Urothelium cell line (cell line): ENCODE data around the gene THBD.
"Not testable (repeated sequence)": the region's sequence is repeated elsewhere in the genome, so short reads cannot be mapped to it uniquely, and the experiment has no call there.

Experiments used
- DNase-seq: peaks from one replicate; pipeline ENCODE4 v3.0.0; 2011; ENCODE audit warnings: low spot score, mixed read lengths
- FAIRE-seq: peaks from 2 replicates; lab custom pipeline; 2011; peaks lifted over from hg19 to GRCh38; lab: Jason Lieb, UNC

Gene THBD

DNA sequence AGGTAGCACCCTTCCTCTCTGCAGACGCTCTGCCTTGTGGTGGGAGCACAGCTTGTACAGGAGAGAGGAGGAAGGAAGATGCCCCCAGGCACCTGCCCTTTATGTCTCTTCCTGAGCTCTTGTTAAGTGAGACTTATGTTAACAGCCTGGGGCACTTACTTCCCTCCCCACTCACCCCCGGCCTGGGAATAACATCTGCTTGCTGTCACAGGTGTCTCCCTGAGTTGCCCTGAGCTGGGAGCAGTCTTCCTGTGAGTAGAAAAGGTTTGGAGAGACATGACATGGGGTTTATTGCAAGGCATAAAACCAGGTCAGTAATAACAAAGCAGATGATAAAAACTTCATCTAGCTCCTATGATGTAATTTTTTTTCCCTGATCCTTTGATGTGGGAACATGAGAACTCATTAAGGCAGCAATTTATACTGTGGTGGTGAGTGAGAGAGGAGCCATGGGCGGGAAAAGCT is 12.4 kb downstream of the THBD start:
- FAIRE-seq = no peak

DNA sequence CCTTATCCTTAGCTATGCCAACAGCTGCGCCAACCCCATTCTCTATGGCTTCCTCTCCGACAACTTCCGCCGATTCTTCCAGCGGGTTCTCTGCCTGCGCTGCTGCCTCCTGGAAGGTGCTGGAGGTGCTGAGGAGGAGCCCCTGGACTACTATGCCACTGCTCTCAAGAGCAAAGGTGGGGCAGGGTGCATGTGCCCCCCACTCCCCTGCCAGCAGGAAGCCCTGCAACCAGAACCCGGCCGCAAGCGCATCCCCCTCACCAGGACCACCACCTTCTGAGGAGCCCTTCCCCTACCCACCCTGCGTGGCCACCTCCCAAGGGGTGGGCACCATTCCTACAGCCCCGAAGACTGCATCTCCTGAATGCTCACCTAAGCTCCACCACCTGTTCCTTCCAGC is 13.1 kb downstream of the THBD start:
- no peak for DNase-seq
- no peak for FAIRE-seq

More for the DNA sequence above, 12.4 kb downstream of the THBD start:
- no peak for DNase-seq

DNA sequence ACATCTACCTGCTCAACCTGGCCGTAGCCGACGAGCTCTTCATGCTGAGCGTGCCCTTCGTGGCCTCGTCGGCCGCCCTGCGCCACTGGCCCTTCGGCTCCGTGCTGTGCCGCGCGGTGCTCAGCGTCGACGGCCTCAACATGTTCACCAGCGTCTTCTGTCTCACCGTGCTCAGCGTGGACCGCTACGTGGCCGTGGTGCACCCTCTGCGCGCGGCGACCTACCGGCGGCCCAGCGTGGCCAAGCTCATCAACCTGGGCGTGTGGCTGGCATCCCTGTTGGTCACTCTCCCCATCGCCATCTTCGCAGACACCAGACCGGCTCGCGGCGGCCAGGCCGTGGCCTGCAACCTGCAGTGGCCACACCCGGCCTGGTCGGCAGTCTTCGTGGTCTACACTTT is 13.7 kb downstream of the THBD start:
- FAIRE-seq (no peak), DNase-seq (no peak)

DNA sequence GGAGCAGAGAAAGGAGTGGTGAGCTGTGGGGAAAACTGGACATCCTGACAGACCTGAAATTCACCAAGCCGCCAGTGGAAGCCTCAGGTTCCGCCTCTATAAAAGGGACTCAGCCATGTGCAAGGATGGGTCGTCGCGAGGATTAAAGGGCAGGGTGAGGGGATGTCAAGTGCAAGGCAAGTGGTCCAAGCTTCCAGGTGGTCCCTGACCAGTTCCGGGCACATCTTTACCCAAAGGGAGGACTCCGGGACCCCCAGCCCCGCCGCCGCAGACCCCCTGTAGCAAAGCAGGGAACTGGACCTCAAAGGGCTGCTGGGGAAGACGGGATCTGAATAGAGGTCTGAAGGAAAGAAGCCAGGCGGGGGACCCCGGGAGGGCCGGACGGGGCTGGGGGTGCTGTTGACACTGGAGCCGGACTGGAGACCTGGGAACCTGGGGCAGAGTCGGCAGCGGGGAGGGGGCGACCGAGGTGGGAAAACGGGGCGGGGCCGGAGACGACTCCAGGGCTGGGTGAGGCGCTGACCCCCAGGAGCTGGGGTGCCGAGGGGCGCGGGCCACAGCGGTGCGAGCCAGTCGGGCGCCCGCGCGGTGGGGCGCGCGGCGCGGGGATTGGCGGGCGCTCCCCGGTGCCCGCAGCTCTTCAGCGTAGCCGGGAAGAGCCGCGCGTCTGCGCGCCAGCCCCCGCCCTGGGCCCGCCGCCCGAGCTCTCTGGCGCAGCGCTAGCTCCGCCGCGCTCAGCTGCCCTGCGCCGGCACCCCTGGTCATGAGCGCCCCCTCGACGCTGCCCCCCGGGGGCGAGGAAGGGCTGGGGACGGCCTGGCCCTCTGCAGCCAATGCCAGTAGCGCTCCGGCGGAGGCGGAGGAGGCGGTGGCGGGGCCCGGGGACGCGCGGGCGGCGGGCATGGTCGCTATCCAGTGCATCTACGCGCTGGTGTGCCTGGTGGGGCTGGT is 14.5 kb downstream of the THBD start, which contains the start of gene SSTR4:
TSS of gene SSTR4 (plus strand) at position 592 of the 951 bp plus-strand sequence. CDS start at position 764, 172 bp downstream.
- DNase-seq (no peak), FAIRE-seq (no peak)

DNA sequence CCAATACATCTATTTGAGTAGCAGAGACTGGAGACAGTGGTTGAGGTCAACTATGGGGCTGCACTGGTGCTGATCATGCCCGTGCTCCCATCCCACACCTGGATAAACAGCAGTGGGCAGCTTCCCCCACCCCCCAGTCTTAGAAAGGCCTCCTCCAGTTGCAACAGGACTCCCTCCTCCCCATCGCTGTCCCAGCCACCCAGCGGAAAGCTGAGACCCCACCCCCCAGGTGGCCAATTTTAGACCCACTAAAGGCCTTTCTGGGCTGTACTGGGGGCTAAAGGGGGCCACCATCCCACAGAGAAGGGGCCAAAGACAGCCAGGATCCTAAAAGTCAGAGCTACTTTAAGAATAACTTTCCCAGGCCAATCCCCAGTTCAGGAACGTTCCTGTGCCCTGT is 15.6 kb downstream of the THBD start:
- FAIRE-seq (no peak), DNase-seq (no peak)

DNA sequence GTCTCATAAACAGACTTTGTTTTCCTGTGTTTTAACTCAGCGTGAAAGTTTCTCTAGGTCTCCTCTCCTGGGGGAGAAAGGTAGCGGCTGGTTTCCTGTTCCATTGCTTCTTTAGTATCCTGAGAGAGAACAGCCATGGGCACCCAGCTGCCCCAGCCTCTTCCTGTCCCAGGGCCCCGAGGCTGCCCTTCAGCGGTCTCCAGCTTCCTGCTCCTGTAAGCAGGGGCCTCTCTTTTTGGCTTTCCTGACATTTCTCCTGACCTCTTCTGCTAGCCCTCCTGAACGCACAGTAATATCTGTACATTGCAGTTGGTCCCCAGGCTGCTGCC is 16.8 kb downstream of the THBD start:
- DNase-seq (no peak), FAIRE-seq (no peak)

DNA sequence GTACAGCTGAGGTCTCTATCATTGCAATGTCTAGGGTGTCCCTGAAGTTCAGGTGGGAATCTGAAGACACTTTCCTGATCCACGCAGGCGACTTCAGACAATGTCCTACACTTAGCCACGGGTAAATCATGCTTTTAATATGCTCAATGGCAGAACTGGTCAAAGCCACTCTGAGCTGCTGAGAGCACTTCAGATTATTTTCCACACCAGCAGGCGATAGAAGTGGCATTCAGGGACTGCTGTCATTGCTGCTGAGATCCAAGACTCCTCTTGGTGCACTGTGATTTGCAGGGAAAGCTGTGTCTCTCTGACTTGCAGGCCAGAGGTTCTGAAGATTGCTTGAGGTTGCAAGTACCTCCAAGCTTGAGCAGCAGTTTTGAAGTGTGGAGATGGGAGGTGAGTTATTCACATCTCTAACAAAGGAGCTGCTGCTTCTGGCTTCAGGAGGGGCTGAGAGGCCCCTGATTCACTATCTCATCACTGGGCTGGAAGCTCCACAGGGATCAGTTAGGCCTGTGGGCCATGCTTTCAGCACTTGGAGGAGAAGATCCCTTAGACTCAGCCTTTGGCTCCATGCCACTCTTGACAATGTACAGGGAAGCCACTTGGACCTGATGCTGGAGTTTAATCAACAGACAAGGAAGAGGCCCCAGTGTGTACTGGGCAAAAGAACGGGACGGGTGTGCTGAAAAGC is 17.3 kb downstream of the THBD start:
- no peak for DNase-seq
- no peak for FAIRE-seq

DNA sequence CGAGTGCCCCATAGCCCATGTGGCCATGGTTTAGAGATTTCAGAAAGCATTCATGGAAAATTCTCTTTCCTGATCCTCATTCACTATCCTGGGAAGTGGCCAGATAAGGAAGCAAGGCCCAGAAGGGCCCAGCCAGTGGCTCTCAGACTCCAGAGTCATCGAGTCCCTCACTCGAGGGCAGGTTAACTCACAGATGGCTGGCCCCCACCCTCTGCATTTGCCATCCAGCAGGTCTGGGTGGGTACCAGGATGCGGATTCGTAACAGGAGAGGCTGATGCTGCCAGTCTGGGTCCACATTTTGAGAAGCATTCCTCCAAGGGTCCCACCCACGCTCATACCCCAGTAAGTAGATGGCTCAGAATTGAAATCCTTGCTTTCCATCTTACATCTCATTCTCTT is 18.1 kb downstream of the THBD start:
- FAIRE-seq (no peak), DNase-seq (no peak)

DNA sequence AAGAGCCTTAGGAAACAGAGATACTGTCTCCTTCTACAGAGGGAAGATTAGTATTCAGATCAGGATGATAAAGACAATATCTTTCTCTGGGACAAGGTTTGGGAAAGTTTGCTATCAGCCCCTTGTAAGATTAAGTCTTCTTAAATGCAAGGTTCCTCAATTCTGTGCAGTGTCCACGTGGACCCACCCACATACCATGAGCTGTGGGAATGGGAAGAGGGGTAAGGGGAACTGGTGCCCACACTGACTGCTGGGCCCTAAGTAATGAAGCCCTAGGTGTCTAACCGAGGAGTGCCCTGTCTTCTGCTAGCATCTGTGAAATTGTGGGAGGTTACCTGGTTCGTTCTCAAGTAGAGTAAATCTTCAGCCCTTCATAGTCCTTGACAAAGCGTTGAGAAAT is 20.1 kb downstream of the THBD start:
- no peak for DNase-seq
- FAIRE-seq = no peak

DNA sequence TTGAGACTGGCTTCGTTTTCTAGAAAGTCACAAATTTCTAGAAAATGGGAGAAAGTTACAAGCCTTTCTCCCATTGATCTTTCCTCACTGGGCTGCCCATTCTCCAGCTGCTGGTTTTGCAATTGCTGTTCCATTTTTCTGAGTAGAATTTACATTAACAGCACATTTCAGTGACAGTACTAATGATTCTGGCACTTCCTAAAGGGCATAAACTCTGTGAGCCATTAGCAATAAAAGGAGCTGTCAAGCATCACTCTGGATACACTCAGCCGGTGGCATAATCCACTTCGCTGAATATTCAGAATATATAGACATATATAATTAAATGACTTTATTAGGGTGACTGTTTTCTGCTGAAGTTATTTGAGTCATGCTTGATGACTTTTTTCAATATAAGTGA is 21.1 kb downstream of the THBD start:
- FAIRE-seq (no peak), DNase-seq (no peak)

DNA sequence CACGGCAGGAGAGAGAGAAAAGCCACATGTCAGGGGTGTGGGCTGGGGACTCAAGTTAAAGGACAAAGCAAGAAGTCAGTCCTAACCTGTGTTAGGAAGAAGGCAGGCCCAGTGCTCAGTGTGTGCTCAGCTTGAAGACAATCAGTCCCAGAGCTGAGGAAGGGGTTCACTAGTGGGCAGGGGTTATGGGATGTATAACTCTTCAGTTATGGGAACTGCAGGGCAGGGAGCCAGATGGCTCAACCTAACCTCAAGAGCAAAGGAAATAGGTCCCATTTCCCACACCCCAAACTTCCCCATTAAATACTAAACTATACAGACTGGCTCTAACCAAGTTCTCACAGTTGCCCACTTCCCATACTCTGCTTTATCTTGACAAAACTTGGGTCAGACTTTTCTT is 21.8 kb downstream of the THBD start:
- FAIRE-seq (no peak), DNase-seq (no peak)

DNA sequence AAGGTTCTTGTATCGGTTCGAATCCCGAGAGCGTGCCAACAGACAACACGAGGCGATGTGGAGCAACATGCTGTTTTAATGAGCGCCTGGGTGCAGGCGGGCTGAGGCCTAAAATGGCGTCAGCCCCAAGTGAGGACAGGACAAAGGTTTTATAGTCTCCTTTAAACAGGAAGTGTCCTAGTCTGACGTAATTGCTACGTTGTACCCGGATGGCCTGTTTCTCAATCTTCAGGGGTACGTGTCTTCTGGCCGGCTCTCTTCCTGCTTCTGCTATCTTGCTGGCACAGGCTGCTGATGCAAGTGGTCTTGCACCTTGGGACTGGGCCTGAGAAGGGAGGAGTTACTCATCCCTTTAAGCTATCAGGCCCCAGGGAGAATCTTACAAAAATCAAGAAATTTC is 24.0 kb downstream of the THBD start:
- DNase-seq = not testable (repeated sequence)

DNA sequence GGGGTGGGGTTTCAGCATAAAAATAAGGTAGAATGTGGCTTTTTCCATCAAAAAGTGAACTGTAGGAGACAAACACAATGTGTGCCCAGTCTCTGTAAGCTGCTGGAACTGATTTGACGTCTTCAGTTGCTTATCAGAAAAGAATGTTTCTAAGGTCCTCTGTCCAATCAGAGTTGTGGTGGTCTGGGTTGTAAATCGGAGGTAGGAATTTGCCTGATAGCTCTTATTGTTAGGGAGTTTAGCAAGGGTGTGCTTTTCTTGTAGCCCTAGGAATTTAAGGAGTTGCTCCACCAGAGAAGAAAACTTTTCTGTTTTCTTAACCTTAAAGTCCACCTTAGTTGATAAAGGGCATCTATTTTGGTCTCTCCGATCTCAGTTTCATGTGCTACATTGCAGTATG is 24.8 kb downstream of the THBD start:
- FAIRE-seq (no peak), DNase-seq (no peak)

More for the DNA sequence above, 24.0 kb downstream of the THBD start:
- FAIRE-seq = not testable (repeated sequence)

DNA sequence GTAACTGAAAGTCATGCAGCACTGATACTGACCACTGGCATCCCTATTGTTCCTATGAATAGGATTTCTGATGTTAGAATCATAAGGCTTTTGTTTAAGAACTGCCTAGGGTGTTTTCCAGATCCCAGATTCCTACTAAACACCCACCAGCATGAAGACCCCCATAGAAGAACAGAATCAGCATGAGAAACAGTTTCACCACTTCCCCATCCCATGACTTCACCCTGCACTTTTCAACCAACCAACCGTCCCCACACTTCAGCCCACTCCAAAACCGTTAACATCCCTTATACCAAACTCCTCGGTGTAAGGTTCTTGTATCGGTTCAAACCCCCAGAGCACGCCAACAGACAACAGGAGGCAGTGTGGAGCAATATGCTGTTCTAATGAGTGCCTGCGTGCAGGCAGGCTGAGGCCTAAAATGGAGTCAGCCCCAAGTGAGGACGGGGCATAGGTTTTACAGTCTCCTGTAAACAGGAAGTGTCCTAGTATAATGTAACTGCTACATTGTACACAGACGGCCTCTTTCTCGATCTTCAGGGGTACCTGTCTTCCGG is 25.8 kb downstream of the THBD start:
- no peak for DNase-seq
- no peak for FAIRE-seq

DNA sequence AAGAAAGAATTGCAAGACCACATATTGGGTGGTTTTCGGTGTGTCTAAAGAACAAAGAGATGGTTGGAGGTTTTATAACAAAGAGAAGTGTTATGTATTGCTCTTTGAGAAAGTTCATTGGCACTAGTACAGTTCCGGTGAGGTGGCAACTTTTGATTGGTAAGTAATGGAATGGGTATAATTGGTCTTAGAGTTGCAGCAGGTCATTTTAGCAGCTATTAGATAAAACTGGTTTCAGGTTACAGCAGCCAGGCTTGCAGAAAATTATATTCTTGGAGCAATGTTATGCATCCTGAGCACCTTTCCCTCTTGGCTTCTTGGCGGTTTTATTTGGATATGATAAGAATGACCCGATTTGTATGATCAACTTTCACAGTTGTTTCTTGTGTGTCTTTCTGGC is 26.6 kb downstream of the THBD start:
- no peak for FAIRE-seq
- no peak for DNase-seq

DNA sequence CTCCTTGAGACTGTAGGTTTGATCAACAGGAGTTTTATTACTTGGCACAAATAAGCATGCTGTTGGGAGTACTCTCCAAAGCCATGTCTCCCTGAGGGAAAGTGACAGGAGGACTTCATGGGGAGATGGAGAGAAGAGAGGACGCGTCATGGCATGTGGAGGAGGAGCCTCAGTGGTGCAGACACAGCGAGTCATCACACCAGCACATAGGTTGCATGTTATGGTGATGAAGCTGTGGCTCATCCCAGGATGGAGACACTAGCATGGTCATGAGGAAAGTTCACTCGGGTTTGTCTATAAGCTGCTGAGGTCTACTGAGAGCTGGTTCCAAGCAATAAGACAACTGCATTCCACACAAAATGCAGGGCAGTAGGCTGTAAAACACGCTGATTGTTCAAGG is 27.5 kb downstream of the THBD start:
- no peak for FAIRE-seq
- DNase-seq = no peak

DNA sequence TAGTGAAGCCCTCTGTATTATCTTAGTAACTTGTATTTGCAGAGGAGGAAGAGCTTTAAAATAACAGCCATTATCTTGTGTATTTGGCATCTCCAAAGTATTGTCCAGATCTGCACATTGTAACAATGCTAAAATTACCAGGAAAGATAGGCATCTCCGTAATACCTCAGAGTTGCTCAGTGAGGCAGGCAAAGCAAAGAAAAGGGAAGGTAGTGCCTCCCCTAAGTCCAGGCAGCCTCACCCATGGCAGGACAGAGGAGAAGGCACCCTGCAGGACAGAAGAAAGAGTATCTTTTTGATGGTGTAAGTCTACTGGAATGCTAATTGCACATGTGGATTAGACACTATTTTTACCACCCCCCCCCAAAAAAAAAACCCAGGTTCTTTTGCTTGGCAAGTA is 27.9 kb downstream of the THBD start:
- DNase-seq = no peak
- no peak for FAIRE-seq

DNA sequence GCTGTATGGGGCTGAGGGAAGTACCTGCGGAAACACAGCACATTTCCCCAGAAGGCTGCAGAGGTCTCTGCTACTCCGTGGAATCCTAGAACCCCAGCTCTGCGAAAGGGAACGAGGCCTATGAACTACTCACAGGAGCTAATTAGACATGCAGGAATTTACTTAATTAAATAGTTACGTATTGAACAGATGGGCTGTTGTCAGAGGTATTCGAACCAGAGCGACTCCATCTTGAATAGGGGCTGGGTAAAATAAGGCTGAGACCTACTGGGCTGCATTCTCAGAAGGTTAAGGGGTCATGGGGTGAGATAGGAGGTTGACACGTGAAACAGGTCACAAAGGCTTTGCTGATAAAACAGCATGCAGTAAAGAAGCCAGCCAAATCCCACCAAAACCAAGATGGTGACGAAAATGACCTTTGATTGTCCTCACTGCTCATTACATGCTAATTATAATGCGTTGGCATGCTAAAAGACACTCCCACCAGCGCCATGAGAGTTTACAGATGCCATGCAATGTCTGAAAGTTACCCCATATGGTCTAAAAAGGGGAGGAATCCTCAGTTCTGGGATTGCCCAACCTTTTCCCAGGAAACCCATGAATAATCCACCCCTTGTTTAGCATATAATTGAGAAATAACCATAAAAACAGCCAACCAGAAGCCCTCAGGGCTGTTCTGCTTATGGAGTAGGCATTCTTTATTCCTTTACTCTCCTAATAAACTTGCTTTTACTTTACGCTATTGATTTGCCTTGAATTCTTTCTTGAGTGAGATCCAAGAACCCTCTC is 29.0 kb downstream of the THBD start:
- FAIRE-seq = no peak
- no peak for DNase-seq

DNA sequence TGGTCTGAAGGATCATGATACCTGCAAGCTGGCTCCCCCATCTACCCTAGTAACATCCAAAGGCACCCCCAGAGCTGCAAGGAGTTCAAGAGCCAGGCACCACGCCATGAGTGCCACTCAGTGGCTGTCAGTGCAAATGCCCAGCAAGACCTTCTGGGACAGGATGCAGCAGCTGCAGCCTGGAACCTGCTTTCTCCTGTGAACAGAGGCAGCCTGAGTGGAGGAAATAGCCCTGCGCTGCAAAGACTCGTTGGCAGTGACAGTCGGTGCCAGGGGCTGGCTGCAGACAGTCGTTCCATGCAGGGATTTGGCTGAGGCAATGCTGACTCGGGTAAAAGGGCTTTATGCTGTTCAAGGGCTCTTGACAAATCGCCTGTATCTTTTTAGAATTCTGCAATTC is 30.1 kb downstream of the THBD start:
- DNase-seq (no peak), FAIRE-seq (no peak)

DNA sequence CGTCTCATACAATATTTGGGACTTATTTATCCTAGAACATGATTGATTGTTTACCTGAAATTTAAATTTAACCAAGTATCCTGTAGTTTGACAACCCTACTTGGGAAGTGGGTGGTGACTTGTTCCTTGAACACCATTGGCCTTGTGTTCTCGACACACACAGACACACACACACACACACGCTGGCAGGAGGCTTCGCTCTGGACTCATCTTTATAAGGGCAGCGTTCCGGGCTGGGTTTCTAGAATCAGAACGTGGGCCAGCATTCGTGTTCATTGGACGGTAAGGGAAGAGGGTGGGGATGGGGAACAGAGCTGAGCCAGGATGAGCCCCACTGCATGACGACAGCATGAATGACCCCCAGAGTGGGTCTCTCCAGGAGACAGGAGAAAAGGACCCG is 30.5 kb downstream of the THBD start:
- DNase-seq (no peak), FAIRE-seq (no peak)

DNA sequence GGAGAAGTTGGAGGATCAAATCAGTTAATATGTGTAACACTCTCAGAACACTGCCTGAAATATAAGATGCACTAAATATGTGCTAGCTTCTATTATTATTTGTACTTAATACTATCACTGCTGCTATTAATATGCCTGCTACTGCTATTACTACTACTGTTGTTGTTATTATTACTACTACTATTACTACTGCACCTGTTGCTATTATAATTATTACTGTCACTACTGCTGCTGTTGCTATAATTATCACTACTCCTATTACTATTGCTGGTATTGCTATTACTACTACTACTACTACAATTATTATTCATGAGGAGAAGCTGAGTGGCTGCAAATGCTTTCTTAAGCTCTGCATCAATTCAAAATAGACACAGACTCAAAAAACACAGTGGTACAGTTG is 31.0 kb downstream of the THBD start:
- FAIRE-seq (no peak), DNase-seq (no peak)
